ENCODE measurements around the gene ITGAX. TPM values are rescaled to one million over a fixed set of nuclear protein-coding genes. Genes with fewer than 3 reads are reported as not detected.

ITGAX gene
- 1.8 and 4.1 TPM in 2 replicates for total RNA-seq

GRCh38 chr16:31354394-31355291, at the start of gene ITGAX:
Gene ITGAX (plus strand): TSS chr16:31355176. CDS start chr16:31355255, 79 bp downstream.

GRCh38 chr16:31393056-31393455, 38.1 kb downstream of the ITGAX start, which contains the start of gene ITGAD:
Gene ITGAD (plus strand): TSS chr16:31393335. CDS start chr16:31393361, 26 bp downstream.

GRCh38 chr16:31428279-31428597, 73.3 kb downstream of the ITGAX start, which contains the start of gene COX6A2:
Gene COX6A2 (minus strand): TSS chr16:31428360. CDS start chr16:31428325, 35 bp downstream.

Other genes with a start within 250 kb of the ITGAX start
- 40.3 and 44.1 TPM in 2 replicates for gene BCKDK, start 246.8 kb upstream of the ITGAX start, total RNA-seq
- gene KAT8, start 237.5 kb upstream of the ITGAX start, total RNA-seq: 29.5 and 30.5 TPM in 2 replicates
- not detected in 2 replicates for gene PRSS8, start 219.4 kb upstream of the ITGAX start, total RNA-seq
- gene PRSS36, start 205.1 kb upstream of the ITGAX start, total RNA-seq: 0.20 and 0.37 TPM in 2 replicates
- 37.5 and 54.9 TPM in 2 replicates for gene FUS, start 175.0 kb upstream of the ITGAX start, total RNA-seq
- gene PYCARD, start 152.4 kb upstream of the ITGAX start, total RNA-seq: 49.1 and 77.5 TPM in 2 replicates
- gene TRIM72, start 141.1 kb upstream of the ITGAX start, total RNA-seq: under 0.01 TPM in 1 of 2 replicates, not detected in the other
- gene PYDC1, start 138.0 kb upstream of the ITGAX start, total RNA-seq: not detected in 2 replicates
- gene ITGAM, start 95.2 kb upstream of the ITGAX start, total RNA-seq: not detected in 2 replicates
- under 0.01 TPM in 1 of 2 replicates, not detected in the other for gene ITGAD, start 38.2 kb downstream of the ITGAX start, total RNA-seq
- gene COX6A2, start 73.2 kb downstream of the ITGAX start, total RNA-seq: not detected in 2 replicates
- 0.37 and 0.39 TPM in 2 replicates for gene ZNF843, start 87.6 kb downstream of the ITGAX start, total RNA-seq
- gene ARMC5, start 104.3 kb downstream of the ITGAX start, total RNA-seq: 8.1 and 9.0 TPM in 2 replicates
- gene TGFB1I1, start 117.0 kb downstream of the ITGAX start, total RNA-seq: 35.0 and 37.5 TPM in 2 replicates
- not detected in 2 replicates for gene SLC5A2, start 127.9 kb downstream of the ITGAX start, total RNA-seq
- 38.6 and 61.0 TPM in 2 replicates for gene RUSF1, start 153.2 kb downstream of the ITGAX start, total RNA-seq
- gene AHSP, start 172.7 kb downstream of the ITGAX start, total RNA-seq: not detected in 2 replicates

All from subcutaneous preadipocyte (primary cell).